ENCODE measurements around the gene CDK11B. TPM values are rescaled to one million over a fixed set of nuclear protein-coding genes. Genes with fewer than 3 reads are reported as not detected.
A peak's percentile ranks its signal among the peaks of the same experiment; 100 is the strongest.

The CDK11B gene
- total and polyA plus RNA-seq, 12 donors, result 8.8 to 65.4 (median 19.5) TPM

DNA sequence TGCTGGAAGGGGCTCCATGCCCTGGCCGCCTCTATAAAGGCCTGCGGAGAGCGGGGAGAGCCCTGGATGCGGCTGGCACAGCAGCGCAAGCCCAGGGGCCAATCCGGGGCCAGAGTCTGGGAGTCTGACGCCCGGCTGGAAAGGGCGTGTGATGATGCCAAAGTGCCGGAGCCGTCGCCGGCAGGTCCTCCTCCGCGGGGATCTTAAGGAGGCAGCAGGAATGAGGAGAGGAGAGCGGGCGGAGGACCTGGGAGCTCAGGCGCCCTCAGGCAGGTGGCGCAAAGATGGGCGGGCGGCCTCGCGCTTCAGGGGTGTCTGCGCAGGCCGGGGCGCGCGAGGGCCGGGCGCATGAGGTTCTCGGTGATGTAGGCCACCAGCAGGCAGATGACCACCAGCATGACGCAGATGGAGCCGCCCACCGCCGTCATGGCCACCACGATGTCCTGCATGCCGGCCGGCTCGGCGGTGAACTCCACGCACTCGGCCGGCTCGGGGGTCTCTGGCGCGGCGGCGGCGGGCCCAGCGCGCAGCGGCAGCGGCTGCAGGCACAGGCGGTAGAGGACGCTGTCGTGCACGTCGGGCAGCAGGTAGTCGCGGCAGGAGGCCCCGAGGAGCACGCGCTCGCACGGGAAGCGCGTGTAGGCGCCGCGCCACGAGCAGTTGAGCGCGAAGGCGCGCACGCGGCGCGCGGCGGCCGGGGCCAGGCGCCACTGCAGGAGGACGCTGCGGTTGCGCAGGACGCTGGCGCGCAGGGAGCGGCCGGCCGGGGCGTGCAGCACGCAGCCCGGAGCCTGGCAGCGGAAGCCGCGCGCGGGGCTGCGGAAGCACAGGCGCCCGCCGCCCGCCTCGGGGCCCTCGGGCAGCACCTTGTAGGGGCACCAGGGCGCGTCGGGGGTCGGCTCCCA, 59.5 kb downstream of the CDK11B start:
- Histone ChIP-seq H3K27ac (peak overlapping the region in 1 of 5 donors; percentile 85), H3K9me3 (replicated peaks in 1 of 3) (no peaks in the 10 kb centered on the region), H3K27me3 (no peaks in the 10 kb centered on the region), H3K4me1 (replicated peaks in 1 of 2) (peaks cover 26 to 37% of the 10 kb centered on the region in 2 donors), H3K4me3 (peak overlapping the region in 1 of 4 donors; percentile 46), H3K36me3 (replicated peaks in 1 of 2) (no peaks in the 10 kb centered on the region)
- peak in 4 of 7 donors; percentile 36 to 43 (median 37) for DNase-seq
- TF ChIP-seq, protein P1, sequence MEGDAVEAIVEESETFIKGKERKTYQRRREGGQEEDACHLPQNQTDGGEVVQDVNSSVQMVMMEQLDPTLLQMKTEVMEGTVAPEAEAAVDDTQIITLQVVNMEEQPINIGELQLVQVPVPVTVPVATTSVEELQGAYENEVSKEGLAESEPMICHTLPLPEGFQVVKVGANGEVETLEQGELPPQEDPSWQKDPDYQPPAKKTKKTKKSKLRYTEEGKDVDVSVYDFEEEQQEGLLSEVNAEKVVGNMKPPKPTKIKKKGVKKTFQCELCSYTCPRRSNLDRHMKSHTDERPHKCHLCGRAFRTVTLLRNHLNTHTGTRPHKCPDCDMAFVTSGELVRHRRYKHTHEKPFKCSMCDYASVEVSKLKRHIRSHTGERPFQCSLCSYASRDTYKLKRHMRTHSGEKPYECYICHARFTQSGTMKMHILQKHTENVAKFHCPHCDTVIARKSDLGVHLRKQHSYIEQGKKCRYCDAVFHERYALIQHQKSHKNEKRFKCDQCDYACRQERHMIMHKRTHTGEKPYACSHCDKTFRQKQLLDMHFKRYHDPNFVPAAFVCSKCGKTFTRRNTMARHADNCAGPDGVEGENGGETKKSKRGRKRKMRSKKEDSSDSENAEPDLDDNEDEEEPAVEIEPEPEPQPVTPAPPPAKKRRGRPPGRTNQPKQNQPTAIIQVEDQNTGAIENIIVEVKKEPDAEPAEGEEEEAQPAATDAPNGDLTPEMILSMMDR (IDR thresholded peaks at IDR 0.05), result peak in 1 of 6 experiments; percentile 26
- peak in 1 of 2 donors; percentile 32 for TF ChIP-seq POLR2A (IDR thresholded peaks at IDR 0.05)
- intact Hi-C loops (cut with DNase I), result no loop called here
- WGBS, 4 donors, result 8 to 23% (median 13%) methylated on average over 8 to 110 of the region's 111 CpGs

DNA sequence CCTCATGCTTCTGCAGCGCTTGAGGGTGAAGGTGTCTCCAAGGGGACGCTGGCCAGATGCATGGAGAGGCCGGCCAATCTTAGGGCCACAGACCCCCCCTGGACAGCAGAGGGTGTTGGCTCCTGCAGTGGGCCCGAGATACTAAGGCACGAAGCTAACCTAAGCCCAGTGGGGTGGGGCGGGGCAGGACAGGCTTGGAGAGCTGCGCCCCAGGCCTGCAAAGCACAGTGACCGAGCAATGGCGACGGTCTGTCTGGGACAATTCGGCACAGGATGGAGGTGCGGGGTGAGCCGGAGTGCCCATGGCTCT, 60.1 kb downstream of the CDK11B start:
- Histone ChIP-seq H3K27me3 (no peaks in the 10 kb centered on the region), H3K9me3 (replicated peaks in 1 of 3) (no peaks in the 10 kb centered on the region), H3K4me3 (peak overlapping the region in 1 of 4 donors; percentile 51), H3K4me1 (replicated peaks in 1 of 2) (peaks cover 26 to 37% of the 10 kb centered on the region in 2 donors), H3K27ac (peak overlapping the region in 2 of 5 donors; percentile 57 to 85), H3K36me3 (replicated peaks in 1 of 2) (no peaks in the 10 kb centered on the region)
- 73 to 100% (median 86%) methylated on average over 2 to 13 of the region's 13 CpGs for WGBS, 4 donors
- intact Hi-C loops (cut with DNase I), result no loop called here
- TF ChIP-seq, protein P1 (IDR thresholded peaks at IDR 0.05), result no peak
- no peak for TF ChIP-seq POLR2A (IDR thresholded peaks at IDR 0.05)
- peak in 2 of 7 donors; percentile 25 to 33 for DNase-seq

DNA sequence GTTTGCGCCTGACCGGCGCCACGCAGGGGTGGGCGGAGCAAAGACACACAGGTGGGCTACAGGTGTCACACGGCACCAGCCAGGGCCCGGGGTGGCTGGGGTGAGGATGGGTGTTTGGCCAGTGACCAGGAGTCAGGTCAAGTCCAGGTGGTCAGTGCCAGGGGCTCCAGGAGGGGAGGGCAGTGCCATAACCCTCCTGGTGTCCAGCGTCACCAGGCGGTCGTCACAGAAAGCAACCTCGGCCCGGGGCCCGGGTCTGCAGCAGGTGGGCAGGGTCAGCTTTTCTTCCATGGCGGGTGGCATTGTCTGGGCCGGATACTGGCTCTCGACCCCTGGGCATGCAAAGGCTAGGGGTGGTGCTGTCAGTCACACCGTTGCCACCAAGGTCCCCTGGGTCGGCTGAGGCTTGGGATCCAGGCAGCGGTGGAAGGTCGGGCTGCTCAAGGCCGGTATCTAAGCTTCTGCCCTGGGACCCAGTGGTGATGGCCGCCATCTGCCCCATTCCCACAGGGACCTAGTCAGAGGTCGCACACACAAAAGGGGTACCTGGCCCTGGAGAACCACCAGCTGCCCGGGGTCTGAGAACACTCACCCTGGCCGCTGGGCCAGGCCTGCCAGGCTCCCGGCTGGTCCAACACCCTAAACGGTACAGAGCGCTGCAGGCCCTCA, 60.6 kb downstream of the CDK11B start:
- Histone ChIP-seq H3K36me3 (replicated peaks in 1 of 2) (no peaks in the 10 kb centered on the region), H3K9me3 (replicated peaks in 1 of 3) (no peaks in the 10 kb centered on the region), H3K27ac (peak overlapping the region in 4 of 5 donors; percentile 30 to 85 (median 50)), H3K27me3 (no peaks in the 10 kb centered on the region), H3K4me1 (replicated peaks in 1 of 2) (peaks cover 26 to 37% of the 10 kb centered on the region in 2 donors), H3K4me3 (peak overlapping the region in 1 of 4 donors; percentile 51)
- WGBS, 4 donors, result 41 to 63% (median 52%) methylated on average over 14 to 28 of the region's 28 CpGs
- DNase-seq, result peak in 3 of 7 donors; percentile 29 to 46 (median 39)
- intact Hi-C loops (cut with DNase I), result no loop called here
- TF ChIP-seq POLR2A (IDR thresholded peaks at IDR 0.05), result no peak
- TF ChIP-seq, protein P1 (IDR thresholded peaks at IDR 0.05), result no peak

DNA sequence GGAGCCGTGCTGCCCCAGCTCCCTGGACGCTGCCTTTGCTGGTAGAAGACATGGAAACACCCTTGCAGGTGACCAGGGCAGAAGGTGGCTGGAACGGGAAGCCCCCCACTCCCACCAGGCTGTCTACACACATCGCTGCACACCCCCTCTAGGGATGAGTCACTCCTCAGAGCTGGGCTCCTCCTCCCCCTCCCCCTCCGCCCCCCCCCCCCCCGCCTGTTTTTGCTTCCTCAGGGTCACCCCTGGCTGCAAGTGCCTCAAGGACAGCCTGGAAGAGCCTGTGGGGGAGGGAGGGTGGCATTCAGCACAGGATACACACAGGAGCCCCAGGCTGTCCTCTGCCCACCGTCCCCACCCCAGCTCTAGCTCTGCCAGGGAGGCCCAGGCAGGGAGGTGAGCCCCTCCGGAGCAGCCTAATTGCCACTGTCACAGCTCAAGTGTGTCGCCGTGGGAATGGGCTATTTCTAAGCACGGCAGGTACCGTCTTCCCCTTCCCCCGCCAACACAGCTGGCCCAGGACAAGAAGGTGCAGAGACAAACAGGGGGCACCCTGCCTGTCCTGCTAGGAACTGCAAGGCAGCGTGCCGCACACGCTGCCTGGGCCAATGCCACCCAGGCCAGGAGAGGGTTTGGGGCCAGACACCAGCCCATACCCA, 61.4 kb downstream of the CDK11B start:
- Histone ChIP-seq H3K9me3 (replicated peaks in 1 of 3) (no peaks in the 10 kb centered on the region), H3K27ac (peak overlapping the region in 4 of 5 donors; percentile 30 to 85 (median 50)), H3K4me3 (peak overlapping the region in 1 of 4 donors; percentile 51), H3K36me3 (replicated peaks in 1 of 2) (no peaks in the 10 kb centered on the region), H3K27me3 (no peaks in the 10 kb centered on the region), H3K4me1 (replicated peaks in 1 of 2) (peaks cover 26 to 37% of the 10 kb centered on the region in 2 donors)
- 0 to 15% (median 11%) methylated on average over 2 to 15 of the region's 16 CpGs for WGBS, 4 donors
- peak; percentile 69 to 85 (median 78) for DNase-seq
- intact Hi-C loops (cut with DNase I), result no loop called here
- TF ChIP-seq, protein P1 (IDR thresholded peaks at IDR 0.05), result peak; percentile 19 to 68 (median 46)
- peak in 1 of 2 donors; percentile 52 for TF ChIP-seq POLR2A (IDR thresholded peaks at IDR 0.05)
